Right lobe of liver (tissue), 6 donors: ENCODE data around the gene IL23A. TPM values are rescaled to one million over a fixed set of nuclear protein-coding genes. Genes with fewer than 3 reads are reported as not detected.

Experiments used
- ATAC-seq, 4 donors: fragments of 200-7000 bp; cut with Tn5 transposase; one replicate each; pipeline ENCODE4 v1.9.1; 2020; ENCODE audit warnings: mild to moderate bottlenecking in 4 of 4, moderate library complexity in 4 of 4
- DNase-seq, 3 donors: peaks; one replicate each; pipeline ENCODE4 v3.0.0-alpha.2; 2020
- H3K27ac ChIP-seq, 3 donors: fragments of 200-600 bp; one replicate each; pipeline ENCODE4 v1.8.0; 2022
- H3K27me3 ChIP-seq, 2 donors: fragments of 200-600 bp; one replicate each; pipeline ENCODE4 v1.8.0; 2022
- H3K36me3 ChIP-seq, 4 donors: fragments of 200-600 bp; sonication (generic) in 1 of 4; one replicate each; pipeline versions ENCODE4 v1.5.1 to v1.8.0; 2017 to 2022; ENCODE audit warnings: control low read depth in 1 of 4
- H3K4me1 ChIP-seq, 4 donors: fragments of 200-600 bp; sonication (generic) in 1 of 4; one replicate each; pipeline versions ENCODE4 v1.5.1 to v1.8.0; 2017 to 2022; ENCODE audit warnings: control low read depth in 1 of 4
- H3K4me3 ChIP-seq, 3 donors: fragments of 200-600 bp; one replicate each; pipeline ENCODE4 v1.8.0; 2022
- H3K9me3 ChIP-seq, 4 donors: fragments of 200-600 bp; sonication (generic) in 1 of 4; one replicate each; pipeline versions ENCODE4 v1.5.1 to v1.8.0; 2017 to 2022; ENCODE audit warnings: control low read depth in 1 of 4
- CTCF ChIP-seq, 4 donors: fragments of 200-600 bp in 3 of 4; fragments of 450-650 bp in 1 of 4; IDR thresholded peaks; one replicate each; pipeline versions ENCODE4 v1.5.1 to v1.8.0; 2016 to 2022; ENCODE audit warnings: antibody characterized with exemption in 4 of 4, mild to moderate bottlenecking in 2 of 4
- POLR2A ChIP-seq: fragments of 450-650 bp; IDR thresholded peaks from one replicate; pipeline ENCODE4 v1.6.1; 2017; ENCODE audit warnings: antibody characterized with exemption, mild to moderate bottlenecking
- WGBS: methylation state at CpG from one replicate; pipeline ENCODE4 v1.1.6; 2018; ENCODE audit warnings: low coverage, low lambda C conversion rate; ENCODE audit not compliant: insufficient coverage; ENCODE audit errors: missing lambda C conversion rate; 5-methylcytosine and 5-hydroxymethylcytosine counted together
- intact Hi-C, 2 donors: fragments of 100-400 bp; cut with DNase I; formaldehyde crosslinking; loops; one replicate each; pipeline versions ENCODE4 v1.11.2 to v1.14.1; 2022
- total RNA-seq, 6 experiments: library from RNA; depleted of rRNA in 2 of 6; stranded (reverse); fragments of >200 nt in 2 of 6; fragmentation: NEBNext Ultra II Directional in 3 of 6; extraction: Animal tissue kit (Norgen Biotek cat#: 25700) in 3 of 6; gene quantifications; one replicate each; pipeline versions ENCODE4 v1.1.0 to v1.2.4, GENCODE V29; 2016 to 2023
- donor health status: DM: no; HTN: yes; CAD: no.
- donor health status: DM: no; HTN: no; CAD: no.
- donor health status: DM: no; HTN: no; CAD: no.
- donor health status: DM: no; HTN: yes; CAD: no.
- donor health status: DM: no; HTN: yes; CAD: no.

IL23A gene
- total RNA-seq, 6 experiments from 2014 or later = not detected

- H3K27ac ChIP-seq = peak overlapping the region in 1 of 3 donors; percentile 96
- peaks cover 0 to 5% (median 0%) of the 10 kb centered on the region in 4 donors for H3K36me3 ChIP-seq
- no peaks in the 10 kb centered on the region for H3K27me3 ChIP-seq
- H3K9me3 ChIP-seq = no peaks in the 10 kb centered on the region
- H3K4me3 ChIP-seq = peak overlapping the region; percentile 79 to 99 (median 94)
- DNase-seq (no peak), ATAC-seq (no peak)
- peaks cover 0 to 77% (median 23%) of the 10 kb centered on the region in 4 donors for H3K4me1 ChIP-seq
- no peak for TF ChIP-seq POLR2A
- no peak for TF ChIP-seq CTCF (IDR thresholded peaks at IDR 0.05)
- 21% methylated on average over 3 of the region's 5 CpGs for WGBS
- intact Hi-C loops = no loop called here
These were observed 39.9 kb upstream of the IL23A start for GRCh38 chr12:56298828-56299227.

DNA sequence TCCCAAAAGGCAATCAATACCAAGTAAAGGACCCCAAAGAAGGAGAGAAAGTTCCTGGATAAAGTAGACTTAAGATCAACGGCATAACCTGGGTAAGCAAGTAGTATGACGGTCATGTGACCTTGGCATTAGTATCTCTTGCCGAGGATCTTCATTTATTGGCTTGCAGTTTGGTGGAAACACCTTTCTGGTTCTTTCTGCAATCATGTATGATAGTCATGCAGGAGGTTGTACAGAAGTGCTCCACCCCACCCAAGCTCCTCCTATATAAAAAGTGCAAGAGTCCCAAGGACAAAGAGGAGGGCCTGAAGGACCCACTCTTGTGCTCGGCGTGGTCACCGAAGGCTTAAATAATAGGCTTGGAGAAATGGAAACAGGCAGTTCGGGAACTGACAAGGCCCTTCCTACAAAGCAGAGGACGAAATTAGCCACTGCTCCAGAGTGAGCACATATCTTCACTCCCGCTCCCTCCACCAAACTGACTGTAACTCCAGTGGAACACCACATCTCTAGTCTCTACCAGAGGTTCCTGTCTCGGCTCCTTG lies 39.3 kb upstream of the IL23A start:
- Histone ChIP-seq H3K9me3 (no peaks in the 10 kb centered on the region), H3K36me3 (peaks cover 0 to 5% (median 0%) of the 10 kb centered on the region in 4 donors), H3K4me3 (peak overlapping the region; percentile 79 to 99 (median 94)), H3K27ac (peak overlapping the region; percentile 46 to 96 (median 92)), H3K27me3 (no peaks in the 10 kb centered on the region), H3K4me1 (peaks cover 0 to 71% (median 22%) of the 10 kb centered on the region in 4 donors)
- no peak for TF ChIP-seq POLR2A
- no peak for TF ChIP-seq CTCF (IDR thresholded peaks at IDR 0.05)
- intact Hi-C loops = no loop called here
- WGBS = 0% methylated on average over 8 of the region's 10 CpGs
- ATAC-seq (peak in 3 of 4 donors; percentile 0 to 1 (median 0)), DNase-seq (no peak)

DNA sequence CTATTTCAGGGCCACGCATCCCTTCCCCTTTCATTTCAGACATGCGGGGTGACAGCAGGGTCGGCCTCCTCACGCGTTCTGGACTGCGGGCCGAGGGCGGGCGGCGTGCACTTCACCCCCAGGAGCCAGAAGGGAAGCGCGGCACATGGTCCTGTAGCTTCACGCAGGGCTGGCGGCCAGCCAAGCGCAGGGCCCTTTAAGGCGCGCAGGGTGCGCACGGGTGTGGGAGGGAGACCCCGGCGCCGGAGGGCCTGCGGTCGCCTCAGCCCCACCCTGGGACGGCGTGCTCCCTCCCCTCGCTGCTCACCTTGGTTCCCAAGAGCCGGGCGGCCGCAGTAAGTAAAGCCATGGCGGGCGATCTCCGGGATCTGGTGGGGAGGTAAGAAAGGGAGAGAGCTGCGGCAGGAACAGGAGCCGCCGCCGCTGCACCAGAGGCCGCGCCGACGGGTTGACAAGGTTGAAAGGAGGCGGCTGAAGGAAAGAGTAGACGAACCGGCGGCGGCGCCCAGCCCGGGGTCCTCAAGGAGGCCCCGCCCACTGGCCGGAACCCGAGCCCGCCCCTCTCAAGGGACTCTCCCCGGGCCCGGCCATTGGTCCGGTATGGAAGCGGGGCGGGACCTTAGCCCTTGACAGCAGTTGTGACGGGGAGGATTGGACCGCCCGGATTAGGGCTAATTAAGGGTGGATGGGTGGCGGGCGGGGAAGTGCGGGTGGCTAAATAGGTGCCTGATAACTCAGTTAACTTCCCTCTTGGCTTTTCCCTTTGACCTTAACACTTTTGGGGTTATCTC lies 38.6 kb upstream of the IL23A start, which contains the start of gene CS:
Gene CS, minus strand, starts transcription at position 478 of the 791 bp plus-strand sequence. Its CDS starts 129 bp downstream, at position 349.
- H3K9me3 ChIP-seq = no peaks in the 10 kb centered on the region
- peak within 1 kb of the TSS; percentile 79 to 99 (median 94) for H3K4me3 ChIP-seq
- ATAC-seq (peak; percentile 90 to 98 (median 92)), DNase-seq (peak; percentile 99 to 100 (median 100))
- intact Hi-C loops = no loop called here
- peak within 1 kb of the TSS; percentile 46 to 96 (median 92) for H3K27ac ChIP-seq
- 0% methylated on average over 24 of the region's 63 CpGs for WGBS
- H3K36me3 ChIP-seq = peaks cover 0 to 5% (median 0%) of the 10 kb centered on the region in 4 donors
- H3K4me1 ChIP-seq = peaks cover 0 to 72% (median 24%) of the 10 kb centered on the region in 4 donors
- H3K27me3 ChIP-seq = no peaks in the 10 kb centered on the region
- TF ChIP-seq POLR2A (peak; percentile 83), CTCF (IDR thresholded peaks at IDR 0.05) (no peak)

GRCh38 chr12:56300644-56301464 lies 37.8 kb upstream of the IL23A start:
- ATAC-seq (peak in 2 of 4 donors; percentile 0 to 1), DNase-seq (no peak)
- Histone ChIP-seq H3K4me3 (peak overlapping the region; percentile 35 to 94 (median 79)), H3K27me3 (no peaks in the 10 kb centered on the region), H3K4me1 (peaks cover 0 to 77% (median 25%) of the 10 kb centered on the region in 4 donors), H3K36me3 (peaks cover 0 to 8% (median 0%) of the 10 kb centered on the region in 4 donors), H3K9me3 (no peaks in the 10 kb centered on the region), H3K27ac (peak overlapping the region; percentile 46 to 96 (median 92))
- intact Hi-C loops = no loop called here
- no peak for TF ChIP-seq POLR2A
- TF ChIP-seq CTCF (IDR thresholded peaks at IDR 0.05) = no peak
- 32% methylated on average over 18 of the region's 21 CpGs for WGBS
